IPS-18c (cell line): ENCODE data around the gene DNAJC5.
A peak's percentile ranks its signal among the peaks of the same experiment; 100 is the strongest.

Experiments
- H3K4me3 ChIP-seq: 2 replicates; pipeline ENCODE4 v1.7.0; 2013; ENCODE audit warnings: low read depth, mild to moderate bottlenecking, low read length, moderate library complexity; ENCODE audit not compliant: insufficient read depth
- H3K9me3 ChIP-seq: one replicate; pipeline ENCODE4 v1.6.1; 2013; ENCODE audit warnings: mild to moderate bottlenecking, low read length, moderate library complexity; ENCODE audit not compliant: control insufficient read depth, insufficient read depth

DNAJC5 gene

GRCh38 chr20:63941282-63942081 lies 46.6 kb downstream of the DNAJC5 start:
- Histone ChIP-seq H3K4me3 (peak overlapping the region; percentile 55), H3K9me3 (no peaks in the 10 kb centered on the region)

GRCh38 chr20:63942250-63942951 lies 47.5 kb downstream of the DNAJC5 start:
- Histone ChIP-seq H3K9me3 (no peaks in the 10 kb centered on the region), H3K4me3 (0 out of 2 replicates have a peak overlapping the region, but pooled peaks have one; percentile 25)

GRCh38 chr20:63942969-63943807 lies 48.3 kb downstream of the DNAJC5 start:
- no peak overlapping the region for H3K4me3 ChIP-seq

GRCh38 chr20:63943808-63944077 lies 48.8 kb downstream of the DNAJC5 start:
- H3K9me3 ChIP-seq = no peaks in the 10 kb centered on the region
- no peak overlapping the region; the same call in 1 of the 2 replicates for H3K4me3 ChIP-seq

More at GRCh38 chr20:63942969-63943807, 48.3 kb downstream of the DNAJC5 start:
- H3K9me3 ChIP-seq = no peaks in the 10 kb centered on the region

GRCh38 chr20:63944078-63944941 lies 49.4 kb downstream of the DNAJC5 start:
- no peaks in the 10 kb centered on the region for H3K9me3 ChIP-seq
- no peak overlapping the region; the same call in 1 of the 2 replicates for H3K4me3 ChIP-seq

GRCh38 chr20:63945031-63945658 lies 50.2 kb downstream of the DNAJC5 start:
- Histone ChIP-seq H3K9me3 (no peaks in the 10 kb centered on the region), H3K4me3 (no peak overlapping the region)

GRCh38 chr20:63945921-63946920 lies 51.3 kb downstream of the DNAJC5 start:
- Histone ChIP-seq H3K4me3 (no peak overlapping the region), H3K9me3 (no peaks in the 10 kb centered on the region)

- no peaks in the 10 kb centered on the region for H3K9me3 ChIP-seq
- no peak overlapping the region for H3K4me3 ChIP-seq
These were observed 52.2 kb downstream of the DNAJC5 start for GRCh38 chr20:63946986-63947637.

GRCh38 chr20:63947638-63948456 lies 52.9 kb downstream of the DNAJC5 start:
- Histone ChIP-seq H3K9me3 (no peaks in the 10 kb centered on the region), H3K4me3 (no peak overlapping the region)

- Histone ChIP-seq H3K9me3 (no peaks in the 10 kb centered on the region), H3K4me3 (no peak overlapping the region)
These were observed 55.9 kb downstream of the DNAJC5 start for GRCh38 chr20:63950701-63951397.

GRCh38 chr20:63951398-63952209 lies 56.7 kb downstream of the DNAJC5 start:
- H3K9me3 ChIP-seq = no peaks in the 10 kb centered on the region
- no peak overlapping the region for H3K4me3 ChIP-seq

- H3K4me3 ChIP-seq = no peak overlapping the region
- no peaks in the 10 kb centered on the region for H3K9me3 ChIP-seq
These were observed 57.2 kb downstream of the DNAJC5 start for GRCh38 chr20:63952210-63952535.

- no peak overlapping the region for H3K4me3 ChIP-seq
These were observed 57.8 kb downstream of the DNAJC5 start for GRCh38 chr20:63952769-63953168.

More at GRCh38 chr20:63952769-63953168, 57.8 kb downstream of the DNAJC5 start:
- no peaks in the 10 kb centered on the region for H3K9me3 ChIP-seq
